Heart right ventricle (tissue), 16 donors: ENCODE results near the gene CCR6. TPM values are rescaled to one million over a fixed set of nuclear protein-coding genes. Genes with fewer than 3 reads are reported as not detected.

ENCODE experiments used
- ATAC-seq, 8 donors: fragments of 200-7000 bp; cut with Tn5 transposase; one replicate each; pipeline ENCODE4 v1.9.1; 2020; ENCODE audit warnings: mild to moderate bottlenecking in 8 of 8, moderate library complexity in 8 of 8, moderate number of reproducible peaks in 1 of 8
- DNase-seq, 2 donors: peaks; one replicate each; pipeline ENCODE4 v3.0.0-alpha.2; 2020
- H3K27ac ChIP-seq, 10 donors: fragments of 200-600 bp; sonication (generic) in 2 of 10; one replicate each; pipeline versions ENCODE4 v1.5.0 to v1.8.0; 2020 to 2022; ENCODE audit warnings: mild to moderate bottlenecking in 3 of 10
- H3K27me3 ChIP-seq, 7 donors: fragments of 200-600 bp; one replicate each; pipeline ENCODE4 v1.8.0; 2021 to 2022; ENCODE audit warnings: mild to moderate bottlenecking in 2 of 7
- H3K36me3 ChIP-seq, 9 donors: fragments of 200-600 bp; sonication (generic) in 1 of 9; one replicate each; pipeline versions ENCODE4 v1.5.0 to v1.8.0; 2020 to 2022; ENCODE audit warnings: mild to moderate bottlenecking in 2 of 9
- H3K4me1 ChIP-seq, 9 donors: fragments of 200-600 bp; sonication (generic) in 1 of 9; one replicate each; pipeline versions ENCODE4 v1.5.0 to v1.8.0; 2020 to 2022; ENCODE audit warnings: mild to moderate bottlenecking in 4 of 9
- H3K4me3 ChIP-seq, 10 donors: fragments of 200-600 bp; sonication (generic) in 2 of 10; one replicate each; pipeline versions ENCODE4 v1.5.0 to v1.8.0; 2020 to 2022; ENCODE audit warnings: mild to moderate bottlenecking in 7 of 10, moderate library complexity in 2 of 10
- H3K9me3 ChIP-seq, 11 donors: fragments of 200-600 bp in 10 of 11; sonication (generic) in 2 of 11; one replicate each; pipeline versions ENCODE4 v1.5.0 to v1.8.0; 2013 to 2022; ENCODE audit warnings: mild to moderate bottlenecking in 2 of 11, control low read depth in 1 of 11, moderate library complexity in 1 of 11
- WGBS, 2 donors: extraction: QIAGEN DNeasy Blood & Tissue Kit; methylation state at CpG; one replicate each; pipeline ENCODE4 v1.1.7; 2013; ENCODE audit warnings: inconsistent platforms in 1 of 2; 5-methylcytosine and 5-hydroxymethylcytosine counted together
- intact Hi-C, 10 donors: fragments of 100-400 bp; cut with DNase I; formaldehyde crosslinking; loops; one replicate each; pipeline versions ENCODE4 v1.11.1 to v1.14.2; 2022
- polyA plus RNA-seq, 2 donors: library from polyadenylated mRNA; stranded (reverse); fragments of 200-250 nt; gene quantifications; one replicate each; pipeline ENCODE4 v1.2.3, GENCODE V29; 2013
- total RNA-seq, 10 donors: library from RNA; stranded (reverse); fragmentation: NEBNext Ultra II Directional in 3 of 10; extraction: Animal tissue kit (Norgen Biotek cat#: 25700) in 3 of 10; gene quantifications; one replicate each; pipeline versions ENCODE4 v1.2.1 to v1.2.4, GENCODE V29; 2021 to 2023
- TF ChIP-seq, protein P1 (sequence below), 9 donors: fragments of 200-600 bp; sonication (generic) in 2 of 9; IDR thresholded peaks; one replicate each; pipeline versions ENCODE4 v1.5.0 to v1.8.0; 2021 to 2022; ENCODE audit warnings: antibody characterized with exemption in 9 of 9, mild to moderate bottlenecking in 5 of 9, moderate library complexity in 1 of 9
- donor health status: Arrhythmogenic right ventricular cardiomyopathy.
- donor health status: ischemic (EF 13 %, LVEDD 7.1; RV severe dilation, severe dysfunction).
- donor health status: healthy with polysubstance abuse.
- donor health status: DM: no; HTN: yes; CAD: no.
- donor health status: DM: no; HTN: no; CAD: no.
- donor health status: ischemic (EF 25% LVEDD 6.9; RV normal size, moderate dysfunction).
- donor health status: ischemic (EF 25% LVEDD 5.7; RV mildly dilated, moderate dysfunction).
- donor health status: healthy.
- donor health status: DM: yes; HTN: yes; CAD: no.
- donor health status: Ischemic cardiomyopathy.
- donor health status: ischemic (EF 35%, LVEDD 5.7; RV mildly dilated, moderate dysfunction).
- donor health status: nonischemic (EF 11% LVEDD 7.7; RV severe dilation, severe dysfunction).
- donor health status: DM: yes; HTN: yes; CAD: no.
- donor health status: PGD.
- donor health status: ischemic (EF 29% LVEDD 5.4; RV normal size, mild dysfunction).
- donor health status: nonischemic (EF 23%, LVEDD 6.1; RV moderate dilation, normal function).

CCR6 gene
- total and polyA plus RNA-seq, 12 donors = 0.13 to 0.37 (median 0.16) TPM; not detected in 9

DNA sequence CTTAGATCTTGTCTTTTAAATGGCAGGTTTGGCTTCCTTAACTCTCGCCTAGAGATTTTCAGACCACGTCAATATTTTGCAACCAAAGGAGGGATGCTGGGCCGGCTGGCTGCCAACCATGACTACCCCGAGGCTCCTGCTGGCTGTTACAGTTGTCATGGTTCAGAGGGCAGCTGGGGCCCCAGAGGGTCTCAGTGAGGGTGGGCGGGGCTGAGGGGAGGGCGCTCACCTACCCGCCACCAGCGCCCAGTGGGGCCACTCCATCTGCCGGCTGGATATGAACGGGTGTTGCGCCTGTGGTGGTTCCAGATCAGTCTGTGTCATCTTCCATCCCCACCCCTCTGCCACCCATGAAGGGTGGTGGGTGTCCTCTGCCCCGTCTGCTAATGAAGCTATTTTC lies 22.6 kb downstream of the CCR6 start:
- Histone ChIP-seq H3K9me3 (no peaks in the 10 kb centered on the region), H3K4me3 (no peak overlapping the region), H3K4me1 (peaks cover 0 to 7% (median 0%) of the 10 kb centered on the region in 9 donors), H3K36me3 (no peaks in the 10 kb centered on the region), H3K27me3 (peaks cover 0 to 81% (median 44%) of the 10 kb centered on the region in 7 donors), H3K27ac (no peak overlapping the region)
- 84% methylated on average over 12 of the region's 12 CpGs for WGBS, 2 donors
- TF ChIP-seq, protein P1, sequence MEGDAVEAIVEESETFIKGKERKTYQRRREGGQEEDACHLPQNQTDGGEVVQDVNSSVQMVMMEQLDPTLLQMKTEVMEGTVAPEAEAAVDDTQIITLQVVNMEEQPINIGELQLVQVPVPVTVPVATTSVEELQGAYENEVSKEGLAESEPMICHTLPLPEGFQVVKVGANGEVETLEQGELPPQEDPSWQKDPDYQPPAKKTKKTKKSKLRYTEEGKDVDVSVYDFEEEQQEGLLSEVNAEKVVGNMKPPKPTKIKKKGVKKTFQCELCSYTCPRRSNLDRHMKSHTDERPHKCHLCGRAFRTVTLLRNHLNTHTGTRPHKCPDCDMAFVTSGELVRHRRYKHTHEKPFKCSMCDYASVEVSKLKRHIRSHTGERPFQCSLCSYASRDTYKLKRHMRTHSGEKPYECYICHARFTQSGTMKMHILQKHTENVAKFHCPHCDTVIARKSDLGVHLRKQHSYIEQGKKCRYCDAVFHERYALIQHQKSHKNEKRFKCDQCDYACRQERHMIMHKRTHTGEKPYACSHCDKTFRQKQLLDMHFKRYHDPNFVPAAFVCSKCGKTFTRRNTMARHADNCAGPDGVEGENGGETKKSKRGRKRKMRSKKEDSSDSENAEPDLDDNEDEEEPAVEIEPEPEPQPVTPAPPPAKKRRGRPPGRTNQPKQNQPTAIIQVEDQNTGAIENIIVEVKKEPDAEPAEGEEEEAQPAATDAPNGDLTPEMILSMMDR (IDR thresholded peaks at IDR 0.05) = no peak
- no peak for DNase-seq
- no peak for ATAC-seq
- intact Hi-C loops = loop anchor here in 5 of 10 donors (5.0 to 10.0 kb wide), 3 partner anchors 151 to 371 kb away; partner anchors contain the start of gene CEP43 (in 4 of the 5)

DNA sequence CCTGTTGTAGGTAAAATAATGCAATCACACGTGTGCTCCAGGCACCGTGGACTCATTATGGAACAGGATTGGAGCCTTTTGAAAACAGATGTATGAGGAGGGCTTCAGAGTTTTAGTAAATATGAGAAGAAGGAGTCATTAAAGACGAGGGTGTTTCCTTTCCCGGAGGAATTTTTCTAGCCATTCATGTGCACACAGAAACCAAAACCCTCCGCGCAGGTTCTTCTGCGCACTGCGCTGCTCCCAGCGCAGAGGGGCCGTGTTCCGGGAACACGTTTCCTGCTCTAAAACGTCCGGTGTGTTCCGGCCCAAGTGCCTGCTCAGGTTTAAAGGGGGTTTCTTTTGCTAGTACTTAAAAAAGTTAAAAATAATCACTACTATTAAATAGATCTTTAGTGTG lies 23.2 kb downstream of the CCR6 start:
- intact Hi-C loops = loop anchor here in 5 of 10 donors (5.0 to 10.0 kb wide), 3 partner anchors 151 to 371 kb away; partner anchors contain the start of gene CEP43 (in 4 of the 5)
- 70 to 79% methylated on average over 15 of the region's 15 CpGs for WGBS, 2 donors

GRCh38 chr6:167146977-167147376 lies 24.1 kb downstream of the CCR6 start:
- no peaks in the 10 kb centered on the region for H3K36me3 ChIP-seq
- intact Hi-C loops = loop anchor here in 5 of 10 donors (5.0 to 10.0 kb wide), 3 partner anchors 152 to 372 kb away; partner anchors contain the start of gene CEP43 (in 4 of the 5)
- no peaks in the 10 kb centered on the region for H3K9me3 ChIP-seq
- peaks cover 0 to 7% (median 0%) of the 10 kb centered on the region in 9 donors for H3K4me1 ChIP-seq
- H3K4me3 ChIP-seq = no peak overlapping the region
- no peak for DNase-seq
- WGBS, 2 donors = 16 to 21% methylated on average over 16 of the region's 16 CpGs
- TF ChIP-seq, protein P1 (IDR thresholded peaks at IDR 0.05) = no peak
- no peak for ATAC-seq
- H3K27me3 ChIP-seq = peaks cover 0 to 69% (median 36%) of the 10 kb centered on the region in 7 donors
- no peak overlapping the region for H3K27ac ChIP-seq

More for the DNA sequence above, 23.2 kb downstream of the CCR6 start:
- no peaks in the 10 kb centered on the region for H3K36me3 ChIP-seq
- no peak for DNase-seq
- TF ChIP-seq, protein P1 (IDR thresholded peaks at IDR 0.05) = no peak
- H3K4me3 ChIP-seq = no peak overlapping the region
- peaks cover 0 to 77% (median 37%) of the 10 kb centered on the region in 7 donors for H3K27me3 ChIP-seq
- no peak overlapping the region for H3K27ac ChIP-seq
- ATAC-seq = no peak
- no peaks in the 10 kb centered on the region for H3K9me3 ChIP-seq
- peaks cover 0 to 7% (median 0%) of the 10 kb centered on the region in 9 donors for H3K4me1 ChIP-seq

DNA sequence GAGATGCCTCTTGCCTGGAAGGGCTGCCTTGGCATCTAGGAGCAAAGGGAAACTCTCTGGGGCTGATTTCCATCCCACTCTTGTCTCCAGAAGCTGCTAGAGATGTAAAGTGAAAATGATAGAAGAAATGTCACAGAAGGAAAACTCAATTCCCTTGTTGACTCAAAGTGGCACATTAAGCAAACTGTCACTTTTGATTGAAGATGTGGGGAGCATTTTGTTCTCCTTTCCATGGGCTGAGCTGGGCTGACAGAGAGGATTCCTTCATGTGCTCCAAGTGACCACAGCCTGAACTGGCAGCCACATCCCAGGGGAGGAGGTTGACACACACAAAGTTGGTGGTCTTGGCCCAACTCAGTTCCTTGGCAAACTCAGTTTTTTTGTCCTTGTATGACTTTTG lies 25.1 kb downstream of the CCR6 start:
- Histone ChIP-seq H3K27me3 (peaks cover 0 to 63% (median 39%) of the 10 kb centered on the region in 7 donors), H3K4me1 (peaks cover 0 to 7% (median 0%) of the 10 kb centered on the region in 9 donors), H3K27ac (no peak overlapping the region), H3K9me3 (no peaks in the 10 kb centered on the region), H3K36me3 (no peaks in the 10 kb centered on the region), H3K4me3 (no peak overlapping the region)
- DNase-seq (no peak), ATAC-seq (no peak)
- intact Hi-C loops = loop anchor here in 5 of 10 donors (5.0 to 10.0 kb wide), 3 partner anchors 153 to 373 kb away; partner anchors contain the start of gene CEP43 (in 4 of the 5)
- TF ChIP-seq, protein P1 (IDR thresholded peaks at IDR 0.05) = no peak
